GM21723 (cell line): ENCODE measurements around the gene MECR.
A peak's percentile ranks its signal among the peaks of the same experiment; 100 is the strongest.
"Not testable (repeated sequence)": the region's sequence is repeated elsewhere in the genome, so short reads cannot be mapped to it uniquely, and the experiment has no call there.

ENCODE experiments used
- ATAC-seq: cut with Tn5 transposase; IDR thresholded peaks from one replicate; pipeline ENCODE4 v1.9.1; 2021; ENCODE audit warnings: mild to moderate bottlenecking, moderate library complexity; ENCODE audit not compliant: unreplicated experiment

The MECR gene

DNA sequence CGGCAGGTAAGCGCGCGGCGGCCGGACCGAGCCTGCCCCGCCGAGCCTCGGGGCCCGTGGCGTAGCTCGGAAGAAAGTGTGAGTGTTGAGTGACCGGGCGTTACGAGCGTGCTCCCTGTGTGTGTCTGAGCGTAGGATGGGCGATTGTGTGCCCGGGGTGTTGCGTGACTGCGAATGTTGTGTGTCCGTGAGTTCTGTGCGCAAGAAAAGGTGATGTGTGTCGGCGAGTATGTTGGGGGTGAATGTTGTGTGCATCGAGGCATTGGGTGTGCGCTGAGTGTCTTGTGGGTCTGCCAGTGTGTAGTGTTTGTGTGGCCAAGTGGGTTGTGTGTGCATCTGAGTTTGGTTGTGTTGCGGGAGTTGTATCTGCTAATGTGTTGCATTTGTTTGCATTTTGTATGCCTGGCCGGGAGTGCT lies 6.0 kb upstream of the MECR start:
- ATAC-seq, result no peak

DNA sequence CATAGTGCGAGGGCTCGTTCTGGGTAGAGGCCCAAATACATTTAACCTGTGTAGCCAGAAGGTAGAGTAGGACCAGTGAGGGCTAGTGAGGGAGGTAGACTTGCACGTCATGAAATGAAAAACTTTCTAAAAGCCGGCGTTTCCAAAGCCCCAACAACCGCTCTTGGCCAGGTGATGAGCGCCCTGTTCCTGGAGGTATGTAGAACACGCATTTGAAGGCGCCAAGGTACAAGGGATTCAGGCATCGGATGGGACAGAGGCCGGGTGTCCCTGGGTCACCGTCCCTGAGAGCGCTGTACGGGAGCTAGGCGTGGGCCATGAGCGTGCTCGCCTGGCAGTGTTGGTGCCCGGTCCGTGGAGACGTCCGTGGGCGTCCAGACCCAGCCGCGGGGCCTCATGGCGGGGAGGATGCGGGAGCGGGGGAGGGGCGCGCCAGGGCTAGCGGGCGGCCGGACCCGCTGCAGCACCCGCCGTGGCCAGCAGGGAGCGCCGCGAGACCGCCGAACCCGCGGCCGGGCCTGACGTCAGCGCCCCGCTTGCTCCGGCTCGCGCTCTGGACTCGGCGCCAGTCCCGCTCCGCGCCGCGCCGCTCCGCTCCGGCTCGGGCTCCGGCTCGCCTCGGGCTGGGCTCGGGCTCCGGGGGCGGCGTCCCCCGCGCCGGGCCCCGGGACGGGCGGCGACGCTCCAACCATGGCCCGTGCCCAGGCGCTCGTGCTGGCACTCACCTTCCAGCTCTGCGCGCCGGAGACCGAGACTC lies 5.4 kb upstream of the MECR start, which contains the start of gene PTPRU:
Gene PTPRU, plus strand, starts transcription at position 568 of the 757 bp plus-strand sequence. Its CDS starts 123 bp downstream, at position 691.
- peak; percentile 60 for ATAC-seq

DNA sequence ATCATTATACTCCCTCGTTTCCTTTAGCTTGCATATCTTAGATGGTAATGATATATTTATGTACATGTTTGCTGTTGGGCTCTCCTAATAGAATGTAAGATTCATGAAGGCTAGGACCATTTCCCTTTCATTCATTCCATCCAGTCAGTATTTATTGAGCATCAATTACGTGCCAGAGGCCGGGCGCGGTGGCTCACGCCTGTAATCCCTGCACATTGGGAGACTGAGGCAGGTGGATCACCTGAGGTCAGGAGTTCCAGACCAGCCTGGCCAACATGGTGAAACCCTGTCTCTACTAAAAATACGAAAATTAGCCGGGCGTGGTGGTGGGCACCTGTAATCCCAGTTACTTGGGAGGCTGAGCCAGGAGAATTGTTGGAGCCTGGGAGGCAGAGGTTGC lies 4.1 kb upstream of the MECR start:
- not testable (repeated sequence) for ATAC-seq

DNA sequence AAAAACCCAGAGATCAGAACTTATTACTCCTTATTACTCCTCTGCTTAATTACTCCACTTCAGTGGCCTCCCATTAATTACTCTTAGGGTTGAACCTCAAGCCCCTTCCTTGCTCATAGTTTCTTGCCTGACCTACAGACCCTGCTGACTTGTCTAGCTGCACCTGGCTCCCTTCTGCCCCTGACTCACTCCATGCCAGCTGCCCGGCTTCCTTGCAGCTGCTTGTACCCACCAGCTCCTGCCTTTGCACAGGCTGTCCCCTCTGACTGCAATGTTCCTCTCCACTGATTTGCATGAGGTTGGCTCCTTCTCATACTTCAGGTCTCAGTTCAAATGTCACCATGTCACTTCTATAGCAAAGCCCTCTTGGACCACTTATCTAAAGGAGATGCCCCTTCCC lies 3.7 kb upstream of the MECR start:
- ATAC-seq, result no peak

DNA sequence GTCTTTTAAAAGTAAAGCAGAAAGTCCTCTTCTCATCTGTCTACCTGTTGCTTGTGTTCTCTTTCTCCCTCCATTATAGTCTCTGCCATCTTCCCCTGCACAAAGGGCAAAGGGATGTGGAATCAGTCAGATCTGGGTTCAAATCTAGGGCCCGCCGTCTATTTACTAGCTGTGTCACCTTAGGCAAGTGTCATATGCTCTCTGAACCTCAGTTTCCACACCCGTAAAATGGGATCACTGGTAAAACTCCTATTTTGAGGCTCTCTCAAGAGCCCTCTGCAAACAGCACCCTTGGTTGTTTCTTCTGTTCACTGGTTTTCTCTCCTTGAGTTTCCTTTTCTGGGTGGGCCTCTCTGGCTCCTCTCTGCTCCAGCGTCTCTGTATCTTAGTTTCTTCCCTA lies 3.0 kb upstream of the MECR start:
- no peak for ATAC-seq

DNA sequence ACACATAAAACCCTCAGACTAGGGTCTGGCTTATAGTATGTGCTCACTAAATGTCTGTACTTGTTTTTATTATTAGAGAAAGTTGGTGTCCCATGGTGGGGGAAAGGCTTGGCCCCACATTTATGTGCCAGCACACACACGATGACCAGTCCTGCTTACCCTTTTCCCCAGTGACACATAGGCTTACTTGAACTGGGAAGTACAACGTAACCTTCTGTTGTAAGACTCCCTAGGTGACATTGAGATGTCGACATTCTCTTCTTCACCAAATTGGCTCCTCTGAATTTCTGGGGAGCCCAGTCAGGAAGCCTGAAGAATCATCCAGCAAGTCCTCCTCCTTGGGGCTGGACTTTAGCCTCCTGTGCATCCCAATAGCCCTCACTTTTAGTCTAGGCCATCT lies 1.7 kb upstream of the MECR start:
- ATAC-seq, result no peak

DNA sequence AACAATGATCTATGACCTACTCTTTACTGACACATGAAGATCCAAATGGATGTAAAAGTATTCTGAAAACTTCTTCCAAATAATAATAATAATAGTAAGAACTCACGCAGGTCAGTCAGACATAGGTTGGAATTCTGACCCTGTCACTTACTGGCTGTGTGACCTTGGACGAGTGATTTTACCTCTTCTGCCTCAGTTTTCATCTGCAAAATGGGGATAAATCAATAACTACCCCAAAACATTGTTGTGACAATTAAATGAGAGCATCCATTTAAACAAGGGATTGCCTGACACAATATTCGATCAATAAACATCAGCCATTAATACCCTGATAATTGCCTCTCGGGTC lies 556 bp downstream of the MECR start:
- no peak for ATAC-seq

DNA sequence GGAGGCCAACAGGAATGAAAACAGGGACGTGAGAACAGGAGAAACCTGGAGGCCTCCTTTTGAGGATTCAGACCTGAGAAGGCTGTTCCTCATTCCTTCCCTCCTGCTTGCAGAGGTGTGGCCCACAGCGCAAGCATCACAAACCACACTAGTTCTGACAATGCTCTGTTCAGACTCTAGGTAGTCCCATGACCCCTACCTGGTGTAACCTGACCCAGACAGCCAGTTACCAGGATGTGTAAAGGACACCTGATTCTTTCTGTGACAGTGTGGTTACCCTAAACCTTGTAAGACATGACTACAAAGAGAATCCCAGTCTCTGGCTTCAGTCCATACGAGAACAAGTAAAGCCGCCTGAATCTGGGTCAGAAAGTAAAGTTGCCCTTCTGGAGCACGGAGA lies 3.2 kb downstream of the MECR start:
- no peak for ATAC-seq

DNA sequence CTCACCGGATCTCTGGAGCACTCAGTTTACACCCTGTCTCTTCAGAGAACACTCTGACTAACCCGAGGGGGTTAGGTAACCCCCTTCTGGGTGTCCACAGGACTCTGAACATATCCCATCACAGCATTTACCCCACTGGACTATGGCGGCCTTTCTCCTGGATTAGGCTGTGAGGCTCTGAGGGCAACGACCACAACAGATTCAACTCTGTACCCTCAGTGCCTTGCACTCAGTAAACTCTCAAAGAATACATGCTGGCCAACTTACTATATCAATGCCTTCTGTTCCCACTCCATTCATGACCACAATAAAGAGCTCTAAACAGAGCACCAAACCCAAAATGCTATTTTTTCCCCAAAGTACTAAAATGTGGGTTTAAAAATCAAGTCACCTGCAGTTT lies 5.4 kb downstream of the MECR start:
- no peak for ATAC-seq

DNA sequence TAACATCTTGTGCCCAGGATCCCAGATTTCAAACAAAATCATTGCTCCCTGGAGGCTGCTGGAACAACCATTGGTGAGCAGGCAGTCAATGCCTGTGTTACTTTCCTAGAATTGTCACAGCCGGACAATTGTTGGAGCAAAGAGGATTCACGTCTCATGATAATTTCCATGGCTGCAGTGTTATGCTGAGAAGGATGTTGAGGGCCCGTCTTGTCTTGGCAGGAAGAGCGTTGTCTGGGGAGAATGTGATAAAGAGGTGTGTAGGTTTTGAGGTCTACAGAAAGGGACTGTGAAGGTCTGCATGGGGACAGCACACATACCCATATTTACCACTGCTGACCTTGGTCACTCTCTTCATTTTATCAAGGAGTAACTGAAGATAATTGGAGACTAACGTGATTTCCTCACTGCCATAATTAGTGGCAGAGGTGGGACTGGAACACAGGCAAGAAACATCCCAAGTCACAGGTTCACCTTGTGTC lies 6.3 kb downstream of the MECR start:
- ATAC-seq, result no peak

DNA sequence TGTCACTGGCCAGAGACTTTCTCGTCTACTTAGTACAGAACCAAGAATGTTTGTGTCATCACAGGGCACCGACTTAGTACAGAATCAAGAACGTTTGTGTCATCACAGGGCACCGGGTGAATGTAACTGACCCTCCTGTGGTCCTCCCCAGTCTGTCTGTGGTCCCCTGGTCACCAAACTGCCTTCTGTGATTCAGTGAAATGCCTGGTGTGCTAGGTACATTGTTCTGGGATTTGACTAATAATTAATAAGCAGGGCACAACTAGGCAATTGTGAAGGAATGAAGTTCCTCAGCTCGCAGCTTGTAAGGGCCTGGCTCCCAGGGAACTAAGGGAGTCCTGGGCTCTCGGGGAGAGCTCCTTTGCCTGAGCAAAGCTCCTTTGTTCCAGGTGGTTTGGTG lies 7.2 kb downstream of the MECR start:
- ATAC-seq, result no peak

DNA sequence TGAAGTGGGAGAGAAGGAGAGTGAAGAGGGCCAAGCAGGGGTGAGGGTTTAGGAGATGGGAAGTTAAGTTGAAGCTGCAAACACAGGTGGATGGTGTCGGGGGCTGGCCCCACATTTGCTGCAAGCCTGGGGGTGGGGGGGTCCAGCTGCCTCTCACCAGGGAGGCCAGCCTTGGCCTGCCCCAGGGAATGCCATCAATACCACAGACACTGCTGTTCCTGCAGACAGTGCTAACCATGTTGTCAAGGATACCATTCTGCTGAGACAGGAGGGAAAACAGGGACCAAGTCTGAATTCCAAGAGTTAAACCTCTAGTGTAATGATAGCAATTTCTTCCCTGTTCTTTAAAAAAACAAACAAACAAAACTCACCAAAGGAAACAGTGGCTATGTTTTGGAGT lies 8.0 kb downstream of the MECR start:
- ATAC-seq, result no peak

DNA sequence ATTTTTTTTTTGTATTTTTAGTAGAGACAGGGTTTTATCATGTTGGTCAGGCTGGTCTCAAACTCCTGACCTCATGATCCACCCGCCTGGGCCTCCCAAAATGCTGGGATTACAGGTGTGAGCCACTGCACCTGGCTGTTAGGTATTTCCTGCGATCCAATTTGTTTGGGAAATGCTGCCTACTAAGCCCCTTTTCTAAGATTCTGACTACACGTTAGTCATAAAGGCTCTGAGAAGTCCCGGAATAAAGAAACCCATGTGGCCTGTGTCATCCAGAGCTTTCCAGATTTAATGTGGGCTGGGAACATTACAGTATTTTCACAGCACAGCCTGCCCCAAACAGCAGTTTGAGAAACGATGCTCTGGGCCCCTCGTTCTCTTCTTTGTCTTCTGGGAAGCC lies 8.5 kb downstream of the MECR start:
- not testable (repeated sequence) for ATAC-seq

DNA sequence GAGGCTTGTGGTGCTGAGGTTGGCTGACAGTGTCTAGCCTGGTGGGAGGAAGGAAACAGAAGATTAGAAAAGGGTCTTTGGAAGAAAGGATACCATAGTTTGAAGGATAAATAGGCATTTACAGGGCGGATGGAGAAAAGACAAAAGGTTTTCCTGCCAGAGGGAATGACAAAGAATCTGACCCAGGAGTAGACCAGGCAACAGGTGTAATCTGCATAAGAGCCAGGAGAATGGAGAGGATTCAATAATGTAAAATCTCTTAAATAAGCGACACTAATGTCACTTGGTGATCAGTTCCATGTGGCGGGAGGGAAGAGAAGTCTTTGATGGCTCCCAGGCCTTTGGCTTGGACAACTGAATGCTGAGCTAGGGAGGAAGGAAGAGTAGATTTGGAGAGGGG lies 9.4 kb downstream of the MECR start:
- ATAC-seq, result no peak

DNA sequence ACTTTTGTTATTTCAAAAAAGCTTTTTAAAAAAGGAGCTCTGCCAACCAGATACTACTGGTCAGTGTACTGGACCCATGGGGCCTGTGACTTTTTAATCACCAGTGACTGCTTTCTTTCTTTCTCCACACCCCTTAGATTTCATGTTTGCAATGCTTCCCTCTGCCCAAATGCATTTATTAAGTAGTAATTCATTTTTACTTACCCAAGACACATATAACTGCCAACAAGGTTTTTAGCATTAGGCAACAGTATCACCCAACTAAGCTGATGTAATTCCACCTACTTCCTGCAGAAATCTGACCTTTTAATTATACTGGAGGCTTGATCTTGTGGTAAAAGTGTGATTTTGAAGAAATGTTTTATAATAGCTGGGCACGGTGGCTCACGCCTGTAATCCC lies 12.5 kb downstream of the MECR start:
- no peak for ATAC-seq

DNA sequence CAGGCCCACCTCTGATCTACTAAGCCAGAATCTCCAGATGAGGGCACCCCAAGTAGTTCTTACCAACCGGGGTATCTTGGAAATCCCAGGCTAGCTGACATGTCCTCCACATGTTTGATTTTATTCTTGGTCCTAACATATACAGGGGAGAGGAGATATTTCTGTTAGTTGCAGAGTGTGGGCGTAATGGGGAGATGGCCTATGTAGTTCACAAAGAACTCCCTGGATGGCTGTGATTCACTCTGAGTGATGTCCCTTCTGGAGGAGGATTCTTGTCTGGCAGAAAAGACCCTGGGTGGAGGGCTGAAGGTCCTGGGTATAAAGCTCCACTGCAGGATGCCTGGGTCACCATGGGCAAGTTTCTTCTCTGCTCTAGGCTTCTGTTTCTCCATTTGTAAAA lies 13.1 kb downstream of the MECR start:
- no peak for ATAC-seq

DNA sequence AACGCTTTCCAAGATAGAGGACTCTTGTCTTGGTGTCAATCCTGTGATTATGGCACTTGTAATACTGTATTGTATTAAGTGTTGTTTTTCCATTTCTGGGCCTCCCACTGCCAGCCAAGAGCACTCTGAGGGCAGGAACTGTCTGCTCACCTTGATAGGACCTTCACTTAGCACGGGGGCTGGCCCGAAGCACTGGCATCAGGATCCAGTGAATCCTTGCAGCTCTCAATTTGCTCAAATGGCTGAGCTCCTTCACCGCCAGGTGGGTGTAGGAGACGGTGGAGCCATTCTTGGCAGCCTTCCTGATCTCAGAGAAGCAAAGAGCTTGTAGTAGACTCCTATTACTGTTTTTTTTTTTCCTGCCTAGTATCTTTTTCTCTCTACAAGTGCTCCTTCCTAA lies 17.7 kb downstream of the MECR start:
- no peak for ATAC-seq

DNA sequence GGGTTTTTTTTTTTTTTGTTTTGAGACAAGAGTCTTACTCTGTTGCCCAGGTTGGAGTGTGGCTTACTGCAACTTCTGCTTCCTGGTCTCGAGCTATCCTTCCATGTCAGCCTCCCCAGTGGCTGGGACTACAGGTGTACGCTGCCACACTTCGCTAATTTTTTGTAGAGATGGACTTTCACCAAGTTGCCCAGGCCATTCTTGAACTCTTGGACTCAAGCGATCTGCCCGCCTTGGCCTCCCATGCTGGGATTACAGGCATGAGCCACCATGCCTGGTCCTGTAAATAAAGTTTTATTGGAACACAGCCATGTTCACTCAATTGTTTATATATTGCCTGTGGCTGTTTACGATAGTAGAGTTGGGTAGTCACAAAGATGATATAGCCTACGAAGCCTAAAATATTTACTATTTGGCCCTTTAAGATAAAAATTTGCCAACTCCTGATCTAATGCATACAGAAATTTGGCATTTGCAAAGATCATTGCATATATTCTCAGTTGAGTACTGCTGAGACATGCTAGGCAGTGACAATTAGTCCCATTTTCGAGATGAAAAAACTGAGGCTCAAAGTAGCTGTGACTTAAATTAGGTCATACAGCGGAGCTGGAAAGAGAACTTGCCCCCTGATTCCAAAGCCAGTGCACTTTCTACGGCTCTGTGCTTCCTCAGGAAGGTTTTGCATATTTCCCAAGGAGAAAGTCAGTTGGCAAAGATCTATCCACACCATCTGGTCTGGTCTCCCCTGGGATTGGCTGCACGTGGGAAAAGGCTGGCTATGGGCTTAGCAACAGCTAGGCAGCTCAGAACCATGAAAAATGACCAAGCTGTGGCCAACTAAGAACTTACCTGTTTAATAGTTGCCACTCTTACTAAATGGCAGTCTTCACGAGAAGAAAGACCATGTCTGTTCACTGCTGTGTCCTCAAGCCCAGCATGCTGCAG lies 19.4 kb downstream of the MECR start:
- ATAC-seq, result no peak

DNA sequence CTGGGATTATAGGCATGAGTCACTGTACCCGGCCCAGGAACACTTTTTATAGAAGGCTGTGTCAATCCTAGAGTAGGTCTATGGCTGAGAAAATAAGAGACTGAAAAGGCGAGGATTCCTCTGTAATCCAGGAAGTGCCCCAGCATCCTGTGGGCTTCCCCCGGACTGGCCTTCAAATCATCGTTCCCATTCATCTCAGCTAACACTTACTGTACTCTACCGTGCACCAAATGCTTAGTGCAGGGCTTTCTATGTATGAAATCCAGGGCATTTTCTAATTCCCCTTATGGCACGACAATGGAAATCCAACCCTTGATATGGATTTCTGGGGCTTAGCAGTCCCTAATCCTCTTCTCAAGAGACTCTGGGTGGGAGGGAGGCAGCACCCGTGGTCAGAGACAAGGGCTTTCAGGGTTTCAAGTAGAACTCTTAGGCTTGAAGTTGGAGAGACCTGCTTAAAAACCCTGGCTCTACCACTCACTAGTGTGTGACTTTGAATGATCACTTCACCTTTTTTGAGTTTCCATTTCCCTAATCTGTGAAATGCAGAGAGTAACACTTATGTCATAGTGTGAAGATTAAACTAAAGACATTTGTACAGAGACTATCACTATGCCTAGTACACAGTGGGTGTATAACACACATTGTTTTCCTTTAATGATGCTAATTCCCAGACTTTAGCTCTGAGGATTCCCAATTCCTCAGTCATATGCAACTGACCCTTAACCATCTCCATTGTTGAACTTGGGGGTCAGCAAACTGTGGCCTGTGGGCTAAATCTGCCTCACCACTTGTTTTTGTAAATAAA lies 20.3 kb downstream of the MECR start:
- ATAC-seq, result no peak

DNA sequence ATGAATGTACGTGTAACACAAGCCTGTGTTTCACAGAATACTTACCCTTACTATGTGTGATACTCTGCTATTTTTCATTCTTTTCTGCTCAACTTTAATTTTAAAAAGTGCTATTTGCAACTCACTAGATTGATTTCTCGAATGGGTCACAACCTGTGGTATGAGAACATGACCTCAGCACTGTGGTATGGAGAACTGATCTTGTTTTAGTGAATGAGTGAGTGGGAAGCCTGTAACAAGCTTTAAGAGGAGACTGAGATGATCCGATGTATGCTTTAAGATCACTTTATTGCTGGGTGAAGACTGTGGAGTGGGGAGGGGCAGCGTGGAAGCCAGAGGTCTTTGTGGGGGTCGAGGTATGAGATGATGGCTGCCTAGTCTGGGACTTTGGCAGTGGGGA lies 21.6 kb downstream of the MECR start:
- ATAC-seq, result no peak

DNA sequence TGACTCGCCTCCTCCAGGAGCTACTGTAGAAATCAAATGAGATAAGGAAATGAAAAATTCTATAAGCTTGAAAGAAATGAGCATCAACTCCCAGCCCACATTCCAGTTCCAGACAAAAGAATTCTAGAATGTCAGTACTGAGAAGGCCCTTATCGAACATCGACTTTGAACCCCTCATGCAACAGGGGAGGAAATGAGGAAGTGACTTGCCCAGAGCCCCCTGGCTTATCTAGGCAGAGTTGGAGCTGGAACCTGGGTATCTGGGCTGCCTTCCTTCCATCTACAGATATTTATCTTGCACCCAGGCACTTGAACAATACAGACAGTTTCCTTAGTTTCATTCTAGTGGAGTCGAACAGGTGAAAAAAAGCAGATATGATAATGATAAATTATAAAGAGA lies 22.3 kb downstream of the MECR start:
- no peak for ATAC-seq
